Keratinocyte (primary cell): ENCODE measurements around the gene SPX.

Source experiments
- CTCF ChIP-seq, 3 experiments: IDR thresholded peaks in 1 of 3; conservative IDR thresholded peaks in 1 of 3; optimal IDR thresholded peaks in 1 of 3; 2 replicates in 2 of 3; 3 replicates in 1 of 3; pipeline versions ENCODE3 to v1.5.1; 2011; ENCODE audit warnings: low read length in 3 of 3, mild to moderate bottlenecking in 3 of 3, moderate library complexity in 2 of 3, control low read depth in 1 of 3, inconsistent platforms in 1 of 3; ENCODE audit not compliant: insufficient read depth in 2 of 3; ENCODE audit errors: extremely low read depth in 1 of 3
- EZH2 ChIP-seq: IDR thresholded peaks from one replicate; pipeline ENCODE4 v1.6.1; 2012; ENCODE audit warnings: inconsistent platforms, mild to moderate bottlenecking, low read length, moderate library complexity

- TF ChIP-seq CTCF (optimal IDR thresholded peaks at IDR 0.05 in 1 of 3, IDR thresholded peaks at IDR 0.05 in 1 of 3, conservative IDR thresholded peaks at IDR 0.05 in 1 of 3; ENCODE audit: extremely low read depth in 1 of 3, insufficient read depth in 2 of 3, low read length in 3 of 3), result no peak
- TF ChIP-seq EZH2, result no peak
Measured at GRCh38 chr12:21573733-21574358, 47.8 kb downstream of the SPX start.
